Hematopoietic multipotent progenitor cell treated with erythropoietin and hydrocortisone succinate and interleukin-3 and kit ligand, for 6 days (in vitro differentiated cells): ENCODE data around the gene PAIP2.

Experiments
- DNase-seq: peaks from one replicate; pipeline ENCODE4 v3.0.0-alpha.2; 2015

The PAIP2 gene

DNA sequence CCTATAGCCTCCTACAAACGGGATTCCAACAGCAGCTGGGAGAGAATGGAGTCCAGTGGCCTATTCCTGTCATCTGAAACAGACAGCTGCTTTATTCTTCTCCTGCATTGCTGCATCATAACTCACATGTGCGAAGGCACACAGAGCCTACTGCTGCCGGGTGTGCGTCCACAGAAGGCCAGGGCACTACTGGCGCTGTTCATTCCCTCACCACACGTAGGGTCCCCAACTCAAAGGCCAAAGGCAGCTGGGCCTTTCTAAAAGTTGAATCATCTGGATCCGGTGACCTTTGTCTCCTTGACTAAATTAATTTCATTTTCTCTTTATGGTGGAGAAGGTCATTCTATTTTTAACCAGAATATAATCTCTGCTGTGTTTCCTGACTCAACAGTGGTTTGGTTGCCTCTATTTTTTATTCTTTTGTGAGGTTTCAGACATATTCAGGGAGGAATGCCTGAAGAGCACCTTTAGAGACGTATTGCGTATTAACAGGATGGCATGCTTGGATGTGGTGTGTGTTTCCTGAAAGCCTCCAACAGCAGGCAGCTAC is 73.0 kb downstream of the PAIP2 start:
- DNase-seq, result no peak

DNA sequence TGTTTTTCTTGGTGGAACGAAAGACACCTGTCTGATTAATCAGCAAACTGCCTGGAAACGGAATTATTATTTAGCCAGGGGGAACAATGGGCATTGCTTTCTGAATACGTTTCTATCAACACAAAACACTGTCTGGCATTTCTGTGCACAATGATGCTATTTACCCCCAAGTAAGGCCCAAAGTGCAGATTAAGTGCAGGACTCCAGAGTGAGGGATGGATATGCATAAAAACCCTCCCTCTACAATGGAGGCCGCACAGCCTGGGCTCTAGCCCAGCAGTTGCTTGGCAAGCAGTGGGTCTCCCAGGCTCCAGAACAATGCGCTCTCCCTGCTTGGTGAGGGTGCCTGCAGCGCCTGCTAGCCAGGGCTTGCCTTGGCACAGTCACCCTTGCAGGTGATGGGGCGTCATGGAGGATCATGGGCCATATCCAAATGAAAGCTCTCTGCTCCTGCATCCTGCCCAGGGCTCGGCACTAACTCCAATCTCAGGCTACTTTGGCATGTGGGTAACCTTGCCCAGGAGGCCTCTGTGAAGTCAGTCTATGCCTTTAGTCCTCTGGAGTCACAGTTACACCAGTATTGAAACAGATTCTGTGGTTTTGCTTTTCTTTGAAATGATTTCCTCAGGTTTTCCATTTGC is 73.7 kb downstream of the PAIP2 start:
- no peak for DNase-seq

GRCh38 chr5:139415869-139416268 is 74.2 kb downstream of the PAIP2 start:
- no peak for DNase-seq

GRCh38 chr5:139416651-139417050 is 75.0 kb downstream of the PAIP2 start:
- no peak for DNase-seq

DNA sequence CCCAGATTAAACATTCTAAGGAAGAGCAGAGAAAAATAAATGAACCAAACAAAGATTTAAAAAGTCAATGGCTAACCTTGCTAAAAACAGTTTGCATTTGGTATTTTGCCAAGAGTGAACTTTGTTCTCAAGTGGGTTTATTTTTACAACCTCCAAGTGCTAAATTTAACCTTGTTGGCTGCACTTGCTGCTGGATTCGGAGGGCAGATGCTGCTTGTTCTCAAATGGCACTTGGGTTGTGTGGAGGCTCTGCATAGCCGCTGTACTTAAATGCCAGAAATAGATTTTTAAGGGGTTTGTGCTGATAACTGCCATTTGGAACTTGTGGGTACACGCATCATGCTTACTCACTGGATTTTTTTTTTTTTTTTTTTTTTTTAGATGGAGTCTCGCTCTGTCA is 75.6 kb downstream of the PAIP2 start:
- peak; percentile 69 for DNase-seq

GRCh38 chr5:139418793-139419192 is 77.1 kb downstream of the PAIP2 start:
- DNase-seq, result no peak
